Measurements from ENCODE around the gene ARMC10.
"Not testable (repeated sequence)": the region's sequence is repeated elsewhere in the genome, so short reads cannot be mapped to it uniquely, and the experiment has no call there.

Gene ARMC10

DNA sequence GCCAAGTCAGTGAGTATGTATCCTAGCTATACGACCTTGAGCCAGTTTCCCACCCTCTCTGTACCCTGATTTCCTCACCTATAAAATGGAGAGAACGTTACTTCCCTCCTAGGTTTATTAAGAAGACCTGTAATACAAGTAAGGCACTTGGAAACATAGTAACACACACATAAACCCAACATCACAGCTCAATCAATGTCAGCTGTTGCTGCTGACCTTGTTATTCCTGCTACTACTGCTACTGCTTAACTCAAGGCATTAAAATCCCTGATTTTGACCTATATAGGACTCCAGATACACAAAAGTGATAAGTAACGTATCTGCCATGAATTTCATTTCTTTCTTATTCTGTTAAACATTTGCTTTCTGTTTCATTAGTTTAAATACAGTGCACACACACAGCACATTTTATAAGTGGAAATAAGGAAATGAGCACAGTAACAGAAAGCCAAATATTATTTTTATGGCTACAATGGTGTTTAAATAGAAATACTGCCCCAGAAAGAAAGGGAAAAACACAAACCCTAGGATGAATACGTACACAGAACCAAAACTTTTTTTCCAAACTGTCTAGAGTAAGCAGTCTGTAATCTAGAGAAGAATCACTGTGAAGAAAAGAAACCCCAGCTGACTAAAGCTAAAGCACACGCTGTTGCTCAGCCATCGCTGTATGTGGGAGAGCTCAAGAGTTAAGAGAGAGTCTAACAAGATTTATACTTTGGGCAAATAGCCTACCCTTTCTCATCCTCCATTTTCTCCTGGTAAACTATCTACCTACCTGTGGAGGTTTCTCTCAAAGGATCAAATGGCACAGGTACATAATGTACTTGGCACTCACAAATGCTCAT is 55.0 kb downstream of the ARMC10 start:
- DNase-seq = no peak

- DNase-seq = no peak
Observed at GRCh38 chr7:103130901-103131624, 56.1 kb downstream of the ARMC10 start.

GRCh38 chr7:103132995-103133688 is 58.2 kb downstream of the ARMC10 start:
- no peak for DNase-seq

DNA sequence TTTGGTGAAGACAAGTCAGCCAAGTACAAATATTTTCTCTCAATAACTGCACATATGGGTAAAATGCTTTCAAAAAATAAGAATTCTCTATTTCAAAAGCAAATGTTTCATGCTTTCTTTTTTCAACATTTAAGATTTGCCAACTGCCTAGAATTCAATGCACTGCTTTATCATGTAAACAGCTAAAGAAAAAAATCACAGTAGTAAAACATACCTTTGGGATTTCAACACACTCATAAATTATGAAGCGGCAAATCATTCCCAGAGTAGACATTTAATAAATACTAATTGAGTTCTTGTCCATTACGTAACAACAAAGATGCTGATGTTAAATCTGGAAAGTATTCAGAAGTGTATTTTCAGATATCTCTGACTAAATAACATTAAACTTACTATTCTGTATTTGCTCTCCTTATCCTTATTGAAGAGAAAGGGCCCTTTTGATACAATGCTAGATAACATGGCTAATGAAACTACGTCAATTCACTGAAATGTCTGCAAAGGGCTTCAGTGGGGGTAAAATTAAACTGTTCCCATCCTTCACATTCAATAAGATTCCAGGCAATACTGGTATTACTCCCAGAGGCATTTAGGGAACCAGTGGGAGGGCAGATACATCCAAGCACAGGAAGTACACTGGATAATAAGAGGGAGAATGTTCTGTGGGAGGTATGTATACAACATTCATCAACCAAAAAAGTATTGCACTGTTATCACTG is 60.1 kb downstream of the ARMC10 start:
- no peak for DNase-seq

- no peak for DNase-seq
Observed at GRCh38 chr7:103140061-103140460, 65.1 kb downstream of the ARMC10 start.

DNA sequence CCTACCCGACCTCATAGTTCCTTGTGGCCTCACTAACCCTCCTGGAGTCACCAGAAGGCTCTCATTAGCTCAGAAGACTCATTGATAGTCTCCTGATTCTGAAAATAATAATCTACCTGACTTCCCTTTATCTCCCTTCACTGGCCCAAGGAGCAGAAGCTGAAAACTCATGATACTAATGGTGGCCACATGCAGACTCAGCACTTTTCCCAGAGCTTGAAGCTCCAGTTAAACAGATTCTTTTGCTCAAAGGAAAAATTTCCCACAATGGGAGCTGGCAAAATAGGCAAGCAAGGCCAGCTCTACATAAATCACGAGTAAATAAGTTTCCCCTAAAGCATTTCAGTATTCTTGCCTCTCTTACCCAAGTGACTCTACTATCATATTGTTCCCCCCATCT is 65.7 kb downstream of the ARMC10 start:
- no peak for DNase-seq

DNA sequence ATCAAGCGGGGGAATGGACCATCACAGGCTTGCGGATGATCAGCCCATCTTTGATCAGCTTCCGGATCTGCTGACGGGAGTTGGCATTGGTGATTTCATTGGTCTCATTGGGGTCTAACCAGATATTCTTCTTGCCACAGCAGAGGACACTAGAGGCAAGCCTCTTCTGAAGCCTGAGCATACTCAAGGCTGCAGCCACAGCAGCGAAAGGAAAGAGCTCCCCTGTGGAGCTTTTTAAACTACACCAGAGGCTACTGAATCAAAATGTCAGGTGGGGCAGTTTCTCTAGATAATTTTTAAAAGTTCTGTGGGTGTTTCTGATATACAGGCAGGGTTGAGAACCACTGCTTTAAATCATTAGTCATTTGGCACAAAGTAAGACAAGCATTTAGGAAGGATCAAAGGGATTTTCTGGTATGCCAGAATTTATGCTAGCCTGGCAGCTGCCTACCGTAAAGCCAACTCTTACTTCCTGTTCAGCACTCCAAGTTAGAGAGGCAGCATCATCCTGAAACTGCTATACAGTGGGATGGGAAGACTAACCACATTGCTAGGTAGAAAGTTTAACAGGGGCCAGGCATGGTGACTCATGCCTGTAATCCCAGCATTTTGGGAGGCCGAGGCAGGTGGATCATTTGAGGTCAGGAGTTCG is 66.9 kb downstream of the ARMC10 start:
- DNase-seq = no peak

GRCh38 chr7:103142494-103142893 is 67.6 kb downstream of the ARMC10 start:
- DNase-seq = no peak

GRCh38 chr7:103143868-103144267 is 68.9 kb downstream of the ARMC10 start:
- DNase-seq = no peak

- DNase-seq = not testable (repeated sequence)
Observed at GRCh38 chr7:103144754-103145153, 69.8 kb downstream of the ARMC10 start.

DNA sequence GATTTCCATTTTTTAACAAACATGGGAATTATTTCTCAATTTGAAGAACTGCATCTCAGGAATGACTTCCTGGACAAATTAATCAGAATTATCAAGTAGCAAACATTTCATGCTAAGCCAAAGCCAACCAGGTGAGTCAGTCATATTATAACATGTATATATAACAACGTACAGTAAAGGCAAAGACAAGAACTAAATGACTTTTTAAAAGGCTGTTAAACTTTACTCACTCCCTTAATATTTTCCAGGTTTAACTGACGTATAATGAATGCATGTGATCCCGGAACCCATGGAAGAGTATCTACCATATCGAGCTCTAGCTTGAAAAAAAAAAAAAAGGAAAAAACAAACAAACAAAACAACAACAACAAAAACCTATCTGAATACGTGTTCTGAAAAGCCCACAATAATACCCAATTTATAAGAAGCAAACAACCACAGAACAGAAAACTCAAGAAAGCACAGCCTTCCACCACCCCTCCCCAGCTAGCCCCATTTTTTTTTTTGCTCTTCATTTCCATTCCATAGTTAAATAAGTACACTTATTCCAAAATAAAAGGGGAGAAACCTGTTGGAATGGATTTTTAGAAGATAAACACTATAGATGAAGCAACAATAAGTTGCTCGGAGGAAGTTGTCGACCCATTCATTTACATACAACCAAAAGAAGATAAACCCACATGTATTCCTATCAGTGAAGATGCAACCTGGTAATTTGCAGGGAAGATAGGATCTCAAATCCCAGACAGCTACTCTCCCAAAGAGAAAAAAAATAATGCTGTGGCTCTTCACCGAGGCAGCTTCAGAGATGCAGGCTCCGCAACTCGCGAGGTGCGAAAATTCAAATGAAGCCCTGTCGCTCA is 73.4 kb downstream of the ARMC10 start:
- DNase-seq = no peak

Measured in NCI-H1694 treated with DMSO at 0.1 percent for 48 hours (cell line).